ENCODE measurements around the gene LSM2. TPM values are rescaled to one million over a fixed set of nuclear protein-coding genes. Genes with fewer than 3 reads are reported as not detected.

LSM2 gene
- total and polyA plus RNA-seq, 3 experiments from 2014 or later, result 80.8 to 172 (median 160) TPM

- peaks cover 27% of the 10 kb centered on the region for H3K36me3 ChIP-seq (ENCODE audit: insufficient read depth, low read length)
Measured at GRCh38 chr6:31784098-31784925, 22.5 kb downstream of the LSM2 start.

DNA sequence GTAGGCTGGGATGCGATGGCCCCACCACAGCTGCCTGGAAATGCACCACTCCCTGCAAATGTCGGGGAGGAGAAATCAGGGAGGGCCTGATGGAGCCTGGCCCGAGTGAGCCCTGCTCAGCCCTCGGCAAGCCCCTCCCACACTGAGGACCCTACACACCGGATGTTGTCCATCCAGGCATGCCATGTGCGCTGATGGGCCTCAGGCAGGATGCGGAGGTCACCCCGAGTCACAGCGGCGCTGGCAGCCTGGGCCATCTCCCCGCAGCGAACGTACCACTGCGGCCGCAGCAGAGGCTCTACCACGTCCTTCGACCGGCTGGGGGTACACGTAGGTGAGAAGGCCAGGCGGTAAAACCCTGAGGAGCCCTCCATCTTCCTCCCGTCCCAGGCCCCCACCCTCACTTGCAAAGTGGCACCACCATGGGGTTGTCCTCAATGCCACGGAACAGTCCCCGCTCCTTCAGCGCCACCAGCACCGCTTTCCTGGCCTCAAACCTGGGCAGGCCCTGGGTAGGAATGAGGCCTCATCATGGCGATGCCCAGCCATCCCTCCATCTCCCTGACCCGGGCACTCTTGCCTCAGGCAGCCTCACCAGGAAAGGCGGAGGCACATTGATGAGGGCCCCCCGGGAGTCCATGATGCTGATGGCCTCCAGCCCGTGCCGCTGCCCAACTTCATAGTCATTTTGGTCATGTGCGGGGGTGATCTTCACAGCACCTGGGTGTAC, 24.5 kb downstream of the LSM2 start:
- no peak for DNase-seq
- no peak overlapping the region for H3K4me3 ChIP-seq (ENCODE audit: low read length)
- H3K27ac Mint-ChIP-seq, result no peak overlapping the region

More at GRCh38 chr6:31784098-31784925, 22.5 kb downstream of the LSM2 start:
- H3K9me3 Mint-ChIP-seq, result no peaks in the 10 kb centered on the region
- H3K27ac Mint-ChIP-seq, result peak overlapping the region in 3 of 8 donors; percentile 37 to 90 (median 38)
- no peaks in the 10 kb centered on the region for H3K4me1 ChIP-seq (ENCODE audit: insufficient read depth, low read length)
- DNase-seq, result no peak
- no peaks in the 10 kb centered on the region for H3K27me3 Mint-ChIP-seq
- no peak overlapping the region for H3K27ac ChIP-seq (ENCODE audit: low read depth, low read length)
- peaks cover 4 to 58% (median 5%) of the 10 kb centered on the region in 3 donors for H3K36me3 Mint-ChIP-seq
- POLR2A ChIA-PET, result no interaction called here
- CTCF ChIA-PET, result interaction anchor here (0.9 to 1.5 kb wide), 4 partner anchors 11 to 54 kb away, joined by 3 to 5 read pairs (median 3); partner anchors contain the start of gene LSM2
- H3K4me3 Mint-ChIP-seq, result no peak overlapping the region
- no peaks in the 10 kb centered on the region for H3K9me3 ChIP-seq (ENCODE audit: low read length)
- no peak overlapping the region for H3K4me3 ChIP-seq (ENCODE audit: low read length)
- H3K4me1 Mint-ChIP-seq, result no peaks in the 10 kb centered on the region
- no peaks in the 10 kb centered on the region for H3K27me3 ChIP-seq (ENCODE audit: insufficient read depth, low read length, poor library complexity, severe bottlenecking)

DNA sequence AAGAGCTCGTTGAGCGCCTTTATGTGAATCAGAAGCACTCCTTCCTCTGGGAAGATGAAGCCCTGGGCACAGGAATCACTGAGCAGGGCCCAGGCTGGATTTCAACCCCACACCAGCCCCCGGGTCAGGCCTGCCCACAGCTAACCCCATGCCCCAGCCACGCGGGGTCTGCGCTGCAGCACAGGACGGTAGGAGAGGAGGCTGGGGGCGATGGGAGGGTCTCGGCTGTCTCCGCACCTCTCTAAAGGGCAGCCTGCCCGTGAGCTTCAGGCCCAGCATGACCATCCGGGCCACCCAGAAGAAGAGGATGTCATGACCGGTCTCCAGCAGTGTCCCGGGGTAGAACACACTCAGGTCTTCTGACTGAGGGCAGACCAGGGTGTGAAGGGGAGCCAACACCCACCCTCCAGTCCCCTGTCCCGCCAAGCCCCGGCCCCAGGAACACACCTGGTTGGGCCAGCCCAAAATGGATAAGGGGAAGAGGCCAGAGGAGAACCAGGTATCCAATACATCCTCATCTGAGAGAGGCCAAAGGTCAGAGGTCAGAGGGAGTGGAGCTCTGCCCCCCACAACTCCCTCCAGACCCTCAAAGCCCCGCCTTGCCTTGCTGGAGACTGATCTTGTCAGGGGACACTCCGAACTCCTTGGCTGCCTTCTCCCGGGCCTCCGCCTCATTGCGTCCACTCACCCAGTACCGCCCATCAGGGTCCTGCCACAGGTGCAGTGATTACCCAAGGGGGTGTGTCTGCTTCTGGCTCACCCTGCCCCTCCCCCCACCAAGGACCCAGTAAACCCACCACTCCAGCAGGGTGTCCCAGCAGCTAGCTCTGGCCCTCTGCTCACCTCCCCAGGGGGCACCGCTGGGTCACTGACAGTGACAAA, 25.3 kb downstream of the LSM2 start:
- no peaks in the 10 kb centered on the region for H3K27me3 ChIP-seq (ENCODE audit: insufficient read depth, low read length, poor library complexity, severe bottlenecking)
- POLR2A ChIA-PET, result no interaction called here
- peaks cover 13% of the 10 kb centered on the region for H3K4me1 ChIP-seq (ENCODE audit: insufficient read depth, low read length)
- Mint-ChIP-seq H3K36me3 (peaks cover 4 to 60% (median 7%) of the 10 kb centered on the region in 3 donors), H3K27me3 (no peaks in the 10 kb centered on the region), H3K4me1 (peaks cover 10 to 15% (median 14%) of the 10 kb centered on the region in 3 donors), H3K4me3 (no peak overlapping the region), H3K27ac (no peak overlapping the region), H3K9me3 (no peaks in the 10 kb centered on the region)
- no peak overlapping the region for H3K27ac ChIP-seq (ENCODE audit: low read depth, low read length)
- H3K9me3 ChIP-seq (ENCODE audit: low read length), result no peaks in the 10 kb centered on the region
- H3K36me3 ChIP-seq (ENCODE audit: insufficient read depth, low read length), result peaks cover 27% of the 10 kb centered on the region
- no peak overlapping the region for H3K4me3 ChIP-seq (ENCODE audit: low read length)
- CTCF ChIA-PET, result interaction anchor here (1.5 to 2.4 kb wide), 2 partner anchors 9 to 11 kb away, joined by 4 to 10 read pairs; no protein-coding TSS in a partner anchor
- DNase-seq, result no peak

More for the DNA sequence above, 24.5 kb downstream of the LSM2 start:
- Histone ChIP-seq H3K9me3 (ENCODE audit: low read length) (no peaks in the 10 kb centered on the region), H3K27ac (ENCODE audit: low read depth, low read length) (no peak overlapping the region), H3K4me1 (ENCODE audit: insufficient read depth, low read length) (peaks cover 5% of the 10 kb centered on the region), H3K27me3 (ENCODE audit: insufficient read depth, low read length, poor library complexity, severe bottlenecking) (no peaks in the 10 kb centered on the region), H3K36me3 (ENCODE audit: insufficient read depth, low read length) (peaks cover 27% of the 10 kb centered on the region)
- H3K36me3 Mint-ChIP-seq, result peaks cover 4 to 62% (median 7%) of the 10 kb centered on the region in 3 donors
- POLR2A ChIA-PET, result no interaction called here
- H3K4me3 Mint-ChIP-seq, result peak overlapping the region in 1 of 7 donors; percentile 13
- H3K27me3 Mint-ChIP-seq, result no peaks in the 10 kb centered on the region
- CTCF ChIA-PET, result interaction anchor here (1.5 kb wide), 1 partner anchor 9 kb away, joined by 4 read pairs; no protein-coding TSS in a partner anchor
- H3K4me1 Mint-ChIP-seq, result peaks cover 6 to 7% (median 6%) of the 10 kb centered on the region in 3 donors
- no peaks in the 10 kb centered on the region for H3K9me3 Mint-ChIP-seq

GRCh38 chr6:31780507-31781243, 26.1 kb downstream of the LSM2 start:
- Histone ChIP-seq H3K27me3 (ENCODE audit: insufficient read depth, low read length, poor library complexity, severe bottlenecking) (no peaks in the 10 kb centered on the region), H3K9me3 (ENCODE audit: low read length) (no peaks in the 10 kb centered on the region), H3K4me3 (ENCODE audit: low read length) (no peak overlapping the region), H3K36me3 (ENCODE audit: insufficient read depth, low read length) (peaks cover 27% of the 10 kb centered on the region), H3K4me1 (ENCODE audit: insufficient read depth, low read length) (peaks cover 20% of the 10 kb centered on the region), H3K27ac (ENCODE audit: low read depth, low read length) (no peak overlapping the region)
- H3K4me1 Mint-ChIP-seq, result peaks cover 15 to 21% (median 17%) of the 10 kb centered on the region in 3 donors
- peak in 1 of 5 donors; percentile 37 for DNase-seq
- peak overlapping the region in 1 of 8 donors; percentile 31 for H3K27ac Mint-ChIP-seq
- ChIA-PET POLR2A (interaction anchor here (0.6 kb wide), 1 partner anchor 32 kb away, joined by 5 read pairs; no protein-coding TSS in a partner anchor), CTCF (interaction anchor here (2.4 kb wide), 1 partner anchor 11 kb away, joined by 10 read pairs; no protein-coding TSS in a partner anchor)
- H3K9me3 Mint-ChIP-seq, result no peaks in the 10 kb centered on the region
- H3K27me3 Mint-ChIP-seq, result no peaks in the 10 kb centered on the region
- H3K4me3 Mint-ChIP-seq, result no peak overlapping the region
- peaks cover 4 to 59% (median 5%) of the 10 kb centered on the region in 3 donors for H3K36me3 Mint-ChIP-seq

DNA sequence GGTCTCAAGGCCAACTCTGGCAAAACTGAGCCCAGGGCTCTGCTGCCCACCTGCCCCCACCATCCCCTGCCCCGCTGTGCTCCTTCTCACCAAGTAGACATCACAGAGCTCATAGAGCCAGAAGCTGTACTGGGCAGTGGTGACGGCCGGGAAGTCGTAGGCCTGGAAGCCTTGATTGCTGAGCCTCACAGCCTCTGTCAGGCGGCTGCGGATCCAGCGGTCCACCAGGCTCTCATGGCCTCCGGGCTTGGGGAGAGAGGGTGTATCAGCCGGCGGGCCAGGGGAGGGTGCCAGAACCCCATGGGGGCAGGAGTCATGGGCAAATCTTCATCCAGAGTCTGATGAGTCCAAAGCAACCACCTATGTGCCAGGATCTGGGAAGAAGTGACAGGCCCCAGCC, 26.9 kb downstream of the LSM2 start:
- Mint-ChIP-seq H3K27ac (no peak overlapping the region), H3K9me3 (no peaks in the 10 kb centered on the region), H3K27me3 (peaks cover 0 to 2% of the 10 kb centered on the region in 2 donors), H3K4me3 (no peak overlapping the region), H3K4me1 (peaks cover 17 to 27% (median 19%) of the 10 kb centered on the region in 3 donors), H3K36me3 (peaks cover 4 to 56% (median 5%) of the 10 kb centered on the region in 3 donors)
- DNase-seq, result peak in 1 of 5 donors; percentile 39
- ChIA-PET POLR2A (interaction anchor here (0.6 kb wide), 1 partner anchor 32 kb away, joined by 5 read pairs; no protein-coding TSS in a partner anchor), CTCF (interaction anchor here (1.1 to 2.4 kb wide), 3 partner anchors 10 to 37 kb away, joined by 3 to 10 read pairs (median 5); no protein-coding TSS in a partner anchor)
- Histone ChIP-seq H3K27me3 (ENCODE audit: insufficient read depth, low read length, poor library complexity, severe bottlenecking) (no peaks in the 10 kb centered on the region), H3K4me3 (ENCODE audit: low read length) (no peak overlapping the region), H3K27ac (ENCODE audit: low read depth, low read length) (no peak overlapping the region), H3K9me3 (ENCODE audit: low read length) (no peaks in the 10 kb centered on the region), H3K36me3 (ENCODE audit: insufficient read depth, low read length) (peaks cover 19% of the 10 kb centered on the region), H3K4me1 (ENCODE audit: insufficient read depth, low read length) (peaks cover 26% of the 10 kb centered on the region)

DNA sequence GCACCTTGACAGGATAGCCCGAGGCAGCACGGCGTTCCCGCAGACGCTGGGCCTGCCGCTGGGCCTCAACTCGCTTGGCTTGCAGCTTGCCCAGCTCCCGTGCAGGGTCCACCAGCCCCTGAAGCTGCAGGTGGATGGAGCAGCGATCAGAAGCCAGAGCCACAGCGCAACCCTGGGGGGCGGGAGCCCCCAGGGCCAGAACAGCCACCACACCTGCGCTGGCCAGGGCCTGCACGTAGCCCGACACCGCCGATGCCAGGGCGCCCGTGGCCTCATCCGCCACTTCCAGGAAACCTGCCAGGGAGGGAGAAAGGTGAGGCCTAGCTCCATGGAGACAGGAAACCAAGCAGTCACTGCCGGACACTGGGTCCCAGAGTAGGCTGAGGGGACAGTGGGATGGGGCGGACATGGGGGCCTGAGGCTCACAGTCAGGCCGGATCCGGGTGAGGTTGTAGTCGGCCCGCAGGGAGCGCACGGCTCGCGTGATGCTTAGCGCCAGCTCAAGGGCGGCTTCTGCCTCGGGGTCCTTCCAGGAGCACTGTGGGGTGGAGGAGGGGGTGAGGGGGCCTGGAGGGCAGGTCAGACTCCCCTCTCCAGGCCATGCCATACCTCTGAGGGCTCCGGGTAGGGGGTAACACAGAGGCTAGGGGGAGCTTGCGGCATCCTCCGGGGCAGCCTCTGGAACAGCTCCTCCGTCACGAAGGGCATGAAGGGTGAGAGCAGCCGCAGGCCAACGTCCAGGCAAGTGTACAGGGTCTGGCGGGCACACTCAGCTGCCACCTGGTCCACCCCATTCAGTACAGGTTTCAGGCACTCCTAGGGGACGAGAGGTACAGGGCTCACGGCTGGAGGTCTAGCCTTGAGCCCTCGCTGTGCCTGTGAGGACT, 27.5 kb downstream of the LSM2 start:
- no peak for DNase-seq
- Histone ChIP-seq H3K4me1 (ENCODE audit: insufficient read depth, low read length) (peaks cover 26% of the 10 kb centered on the region), H3K4me3 (ENCODE audit: low read length) (no peak overlapping the region), H3K27me3 (ENCODE audit: insufficient read depth, low read length, poor library complexity, severe bottlenecking) (no peaks in the 10 kb centered on the region), H3K36me3 (ENCODE audit: insufficient read depth, low read length) (peaks cover 12% of the 10 kb centered on the region), H3K9me3 (ENCODE audit: low read length) (no peaks in the 10 kb centered on the region), H3K27ac (ENCODE audit: low read depth, low read length) (no peak overlapping the region)
- H3K27me3 Mint-ChIP-seq, result peaks cover 0 to 2% of the 10 kb centered on the region in 2 donors
- H3K9me3 Mint-ChIP-seq, result no peaks in the 10 kb centered on the region
- H3K4me3 Mint-ChIP-seq, result no peak overlapping the region
- no peak overlapping the region for H3K27ac Mint-ChIP-seq
- POLR2A ChIA-PET, result interaction anchor here (1.2 kb wide), 1 partner anchor 10 kb away, joined by 3 read pairs; no protein-coding TSS in a partner anchor
- CTCF ChIA-PET, result interaction anchor here (0.8 to 2.4 kb wide), 4 partner anchors 9 to 38 kb away, joined by 3 to 10 read pairs (median 4); no protein-coding TSS in a partner anchor
- peaks cover 0 to 49% (median 5%) of the 10 kb centered on the region in 3 donors for H3K36me3 Mint-ChIP-seq
- H3K4me1 Mint-ChIP-seq, result peaks cover 17 to 27% (median 19%) of the 10 kb centered on the region in 3 donors
